AG04449 (cell line): Measurements from ENCODE around the gene FIGN.

Experiments
- CTCF ChIA-PET: fragments of 350-600 bp; formaldehyde crosslinking; extraction: SDS; loops from one replicate; lab custom pipeline; 2021; ENCODE audit warnings: antibody characterized with exemption; lab: Yijun Ruan, JAX
- POLR2A ChIA-PET: fragments of 400-600, 350-600 bp; formaldehyde crosslinking; extraction: SDS; loops from one replicate; lab custom pipeline; 2020; ENCODE audit warnings: antibody characterized with exemption, inconsistent platforms; lab: Yijun Ruan, JAX
- DNase-seq: peaks from one replicate; pipeline ENCODE4 v3.0.0-alpha.2; 2010; ENCODE audit warnings: low read depth, low spot score
- H3K4me3 ChIP-seq: 2 replicates; pipeline ENCODE4 v1.5.1; 2011; ENCODE audit warnings: low read depth, mild to moderate bottlenecking, control low read depth, low read length
- CTCF ChIP-seq: IDR thresholded peaks from one replicate; pipeline ENCODE4 v1.5.1; 2011; ENCODE audit warnings: mild to moderate bottlenecking, moderate library complexity, low read length, control low read depth, inconsistent platforms; ENCODE audit not compliant: insufficient read depth; ENCODE audit errors: missing control alignments

Gene FIGN

DNA sequence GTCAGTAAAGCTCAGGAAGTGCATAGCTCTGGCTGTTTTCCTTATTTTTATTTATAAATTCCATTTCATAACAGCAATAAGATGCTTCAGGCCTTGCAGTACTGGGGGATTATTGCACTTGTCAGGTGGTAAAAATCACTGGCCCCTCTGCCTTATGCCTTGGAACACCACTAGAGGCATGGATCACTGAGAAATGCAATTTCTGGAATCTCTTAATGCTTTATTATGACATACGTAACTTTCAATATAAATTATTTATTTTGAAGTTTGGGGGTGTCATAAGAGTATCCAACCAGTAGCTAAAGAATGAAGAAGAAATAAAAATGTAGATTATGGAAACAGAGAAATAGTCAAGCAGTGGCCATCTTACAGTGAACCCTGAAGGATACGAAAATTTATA, 183.1 kb downstream of the FIGN start:
- TF ChIP-seq CTCF = no peak
- ChIA-PET CTCF (interaction anchor here (1.0 kb wide), 1 partner anchor 41 kb away, joined by 3 read pairs; no protein-coding TSS in a partner anchor), POLR2A (no interaction called here)
- no peak overlapping the region for H3K4me3 ChIP-seq
- DNase-seq = no peak

- DNase-seq = no peak
- ChIA-PET POLR2A (no interaction called here), CTCF (no interaction called here)
- TF ChIP-seq CTCF = no peak
- no peak overlapping the region for H3K4me3 ChIP-seq
These were observed 184.0 kb downstream of the FIGN start for GRCh38 chr2:163551616-163552373.

DNA sequence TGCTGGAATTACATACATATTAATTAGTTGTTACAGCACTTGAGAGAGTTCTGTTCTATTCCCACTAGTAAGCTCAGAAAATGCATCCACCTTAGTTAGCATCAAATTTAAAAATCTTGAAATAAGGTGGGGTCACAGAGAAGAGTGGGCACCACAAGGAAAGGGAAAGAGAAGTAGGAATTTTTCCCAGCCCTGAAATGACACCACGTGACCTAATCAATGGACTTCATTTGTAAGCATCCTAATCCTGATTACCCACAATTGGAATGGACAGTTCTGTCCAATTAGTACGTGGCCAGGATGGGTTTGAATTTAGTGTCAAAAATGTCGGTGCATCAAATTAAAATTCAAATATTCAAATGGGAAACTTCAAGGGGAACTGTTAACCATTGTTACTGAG, 186.8 kb downstream of the FIGN start:
- H3K4me3 ChIP-seq = no peak overlapping the region
- TF ChIP-seq CTCF = no peak
- ChIA-PET CTCF (no interaction called here), POLR2A (no interaction called here)
- no peak for DNase-seq
